Measurements from ENCODE around the gene IFFO2.

DNA sequence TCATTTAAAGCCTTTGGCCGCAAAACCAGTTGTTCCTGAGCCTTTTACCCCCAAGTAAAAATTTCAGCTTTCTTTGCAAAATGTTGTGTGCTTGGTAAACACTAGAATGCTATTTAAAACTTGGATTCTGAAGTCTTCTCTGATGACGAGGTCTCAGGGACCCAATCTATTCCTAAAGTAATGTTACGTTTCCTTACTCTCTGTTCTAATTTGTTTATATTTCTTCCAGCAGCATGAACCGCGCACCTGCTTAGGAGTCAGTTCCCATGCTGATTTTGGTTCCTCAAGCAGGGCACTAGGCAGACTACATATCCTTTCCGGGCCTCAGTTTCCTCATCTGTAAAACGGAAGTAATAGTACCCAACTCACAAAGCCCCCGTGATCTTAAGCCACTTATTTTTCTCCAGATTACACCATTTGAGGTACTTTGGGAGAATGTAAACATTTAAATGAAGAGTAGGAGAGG lies 53.2 kb downstream of the IFFO2 start:
- TF ChIP-seq, protein P1, sequence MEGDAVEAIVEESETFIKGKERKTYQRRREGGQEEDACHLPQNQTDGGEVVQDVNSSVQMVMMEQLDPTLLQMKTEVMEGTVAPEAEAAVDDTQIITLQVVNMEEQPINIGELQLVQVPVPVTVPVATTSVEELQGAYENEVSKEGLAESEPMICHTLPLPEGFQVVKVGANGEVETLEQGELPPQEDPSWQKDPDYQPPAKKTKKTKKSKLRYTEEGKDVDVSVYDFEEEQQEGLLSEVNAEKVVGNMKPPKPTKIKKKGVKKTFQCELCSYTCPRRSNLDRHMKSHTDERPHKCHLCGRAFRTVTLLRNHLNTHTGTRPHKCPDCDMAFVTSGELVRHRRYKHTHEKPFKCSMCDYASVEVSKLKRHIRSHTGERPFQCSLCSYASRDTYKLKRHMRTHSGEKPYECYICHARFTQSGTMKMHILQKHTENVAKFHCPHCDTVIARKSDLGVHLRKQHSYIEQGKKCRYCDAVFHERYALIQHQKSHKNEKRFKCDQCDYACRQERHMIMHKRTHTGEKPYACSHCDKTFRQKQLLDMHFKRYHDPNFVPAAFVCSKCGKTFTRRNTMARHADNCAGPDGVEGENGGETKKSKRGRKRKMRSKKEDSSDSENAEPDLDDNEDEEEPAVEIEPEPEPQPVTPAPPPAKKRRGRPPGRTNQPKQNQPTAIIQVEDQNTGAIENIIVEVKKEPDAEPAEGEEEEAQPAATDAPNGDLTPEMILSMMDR (IDR thresholded peaks at IDR 0.05): no peak
- no peak for TF ChIP-seq EZH2 (IDR thresholded peaks at IDR 0.05; ENCODE audit: borderline replicate concordance, insufficient read depth, low read depth, low read length, poor library complexity, severe bottlenecking)
